Measurements from ENCODE around the gene TRIM58.
A peak's percentile ranks its signal among the peaks of the same experiment; 100 is the strongest.

Gene TRIM58, protein sequence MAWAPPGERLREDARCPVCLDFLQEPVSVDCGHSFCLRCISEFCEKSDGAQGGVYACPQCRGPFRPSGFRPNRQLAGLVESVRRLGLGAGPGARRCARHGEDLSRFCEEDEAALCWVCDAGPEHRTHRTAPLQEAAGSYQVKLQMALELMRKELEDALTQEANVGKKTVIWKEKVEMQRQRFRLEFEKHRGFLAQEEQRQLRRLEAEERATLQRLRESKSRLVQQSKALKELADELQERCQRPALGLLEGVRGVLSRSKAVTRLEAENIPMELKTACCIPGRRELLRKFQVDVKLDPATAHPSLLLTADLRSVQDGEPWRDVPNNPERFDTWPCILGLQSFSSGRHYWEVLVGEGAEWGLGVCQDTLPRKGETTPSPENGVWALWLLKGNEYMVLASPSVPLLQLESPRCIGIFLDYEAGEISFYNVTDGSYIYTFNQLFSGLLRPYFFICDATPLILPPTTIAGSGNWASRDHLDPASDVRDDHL

DNA sequence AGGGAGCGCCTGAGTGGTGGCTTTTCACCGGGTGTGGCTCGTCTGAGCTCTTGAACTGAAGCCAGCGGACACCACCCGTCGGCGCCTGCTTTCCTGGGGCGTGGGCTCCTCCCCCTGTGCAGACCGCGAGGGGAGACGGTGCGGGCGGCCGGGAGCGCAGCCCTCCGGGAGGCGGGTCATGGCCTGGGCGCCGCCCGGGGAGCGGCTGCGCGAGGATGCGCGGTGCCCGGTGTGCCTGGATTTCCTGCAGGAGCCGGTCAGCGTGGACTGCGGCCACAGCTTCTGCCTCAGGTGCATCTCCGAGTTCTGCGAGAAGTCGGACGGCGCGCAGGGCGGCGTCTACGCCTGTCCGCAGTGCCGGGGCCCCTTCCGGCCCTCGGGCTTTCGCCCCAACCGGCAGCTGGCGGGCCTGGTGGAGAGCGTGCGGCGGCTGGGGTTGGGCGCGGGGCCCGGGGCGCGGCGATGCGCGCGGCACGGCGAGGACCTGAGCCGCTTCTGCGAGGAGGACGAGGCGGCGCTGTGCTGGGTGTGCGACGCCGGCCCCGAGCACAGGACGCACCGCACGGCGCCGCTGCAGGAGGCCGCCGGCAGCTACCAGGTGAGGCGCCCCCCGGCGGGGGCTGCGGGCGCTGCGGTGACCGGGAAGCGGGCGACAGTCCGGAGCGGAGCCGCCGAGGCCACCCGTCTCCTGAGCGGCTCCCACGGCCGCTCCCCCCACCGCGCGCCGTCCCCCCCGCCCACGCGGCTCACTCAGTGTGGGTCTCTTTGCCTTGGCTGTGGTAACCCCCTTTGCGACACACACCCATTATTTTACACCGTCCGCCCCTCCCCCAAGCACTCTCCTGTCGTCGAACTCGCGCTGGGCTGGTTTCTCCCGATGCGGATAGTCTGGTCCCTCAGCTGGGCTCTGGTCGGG, at the start of gene TRIM58:
TRIM58 (plus strand) TSS at position 119 of the 916 bp plus-strand sequence; CDS start at position 179, 60 bp downstream.
- Histone ChIP-seq H3K27me3 (ENCODE audit: control insufficient read depth, insufficient read depth, low read length) (peaks cover 3% of the 10 kb centered on the region; the same call in 1 of the 2 replicates), H3K36me3 (ENCODE audit: control insufficient read depth, insufficient read depth, low read length) (no peaks in the 10 kb centered on the region), H3K4me1 (ENCODE audit: control insufficient read depth, insufficient read depth, low read length) (peaks cover 3% of the 10 kb centered on the region), H3K9me3 (ENCODE audit: control insufficient read depth, insufficient read depth, low read length) (no peaks in the 10 kb centered on the region), H3K4me3 (ENCODE audit: low read length) (peak within 1 kb of the TSS; percentile 56), H3K27ac (ENCODE audit: low read length) (no peak within 1 kb of the TSS)
- DNase-seq (ENCODE audit: low read depth, low spot score) = no peak
- no CpG with 5 or more reads among the region's 109 CpGs for WGBS (ENCODE audit: insufficient coverage, insufficient read length)

DNA sequence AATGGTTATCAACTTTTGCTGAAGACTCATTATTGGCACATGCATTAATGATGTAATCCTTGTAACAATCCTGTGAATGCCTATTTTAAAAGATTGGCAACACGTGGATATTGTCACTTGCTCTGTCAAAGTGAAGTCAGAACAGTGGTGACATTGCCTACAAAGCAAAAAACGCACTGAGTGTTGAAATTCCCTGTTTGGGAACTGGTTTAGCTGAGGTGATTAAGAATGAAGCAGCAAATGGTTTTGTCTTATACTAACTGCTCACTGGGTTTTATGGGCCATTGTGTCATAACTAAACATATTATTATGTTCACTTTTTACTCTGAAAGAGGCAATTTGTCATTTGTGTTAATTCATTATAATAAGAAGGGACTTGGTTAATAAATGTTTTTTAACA, 44.4 kb upstream of the TRIM58 start:
- WGBS (ENCODE audit: insufficient coverage, insufficient read length) = no CpG with 5 or more reads among the region's 2 CpGs
- Histone ChIP-seq H3K4me1 (ENCODE audit: control insufficient read depth, insufficient read depth, low read length) (no peaks in the 10 kb centered on the region), H3K27me3 (ENCODE audit: control insufficient read depth, insufficient read depth, low read length) (no peaks in the 10 kb centered on the region), H3K9me3 (ENCODE audit: control insufficient read depth, insufficient read depth, low read length) (no peaks in the 10 kb centered on the region), H3K27ac (ENCODE audit: low read length) (no peak overlapping the region), H3K36me3 (ENCODE audit: control insufficient read depth, insufficient read depth, low read length) (no peaks in the 10 kb centered on the region), H3K4me3 (ENCODE audit: low read length) (no peak overlapping the region)
- no peak for DNase-seq (ENCODE audit: low read depth, low spot score)

DNA sequence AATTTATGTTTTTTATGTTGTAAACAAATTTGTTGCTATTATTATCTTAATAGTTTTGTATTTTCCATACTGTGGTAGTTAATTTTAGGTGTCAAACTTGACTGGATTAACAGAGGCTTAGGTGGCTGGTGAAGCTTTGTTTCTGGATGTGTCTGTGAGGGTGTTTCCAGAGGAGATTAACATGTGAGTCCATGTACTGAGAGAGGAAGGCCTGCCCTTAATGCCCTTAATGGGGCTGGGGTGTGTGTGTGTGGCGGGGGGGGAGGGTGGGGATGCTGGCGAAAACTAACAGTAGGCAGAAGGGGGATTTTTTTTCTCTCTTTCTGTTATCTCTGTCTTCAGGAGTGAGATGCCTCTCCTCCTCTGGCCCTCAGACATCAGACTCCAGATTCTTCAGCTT, 34.9 kb upstream of the TRIM58 start:
- Histone ChIP-seq H3K36me3 (ENCODE audit: control insufficient read depth, insufficient read depth, low read length) (no peaks in the 10 kb centered on the region), H3K4me3 (ENCODE audit: low read length) (no peak overlapping the region), H3K27me3 (ENCODE audit: control insufficient read depth, insufficient read depth, low read length) (no peaks in the 10 kb centered on the region), H3K9me3 (ENCODE audit: control insufficient read depth, insufficient read depth, low read length) (no peaks in the 10 kb centered on the region), H3K4me1 (ENCODE audit: control insufficient read depth, insufficient read depth, low read length) (peaks cover 1% of the 10 kb centered on the region; the same call in 1 of the 2 replicates), H3K27ac (ENCODE audit: low read length) (no peak overlapping the region)
- DNase-seq (ENCODE audit: low read depth, low spot score) = no peak
- WGBS (ENCODE audit: insufficient coverage, insufficient read length) = no CpG with 5 or more reads among the region's 2 CpGs

DNA sequence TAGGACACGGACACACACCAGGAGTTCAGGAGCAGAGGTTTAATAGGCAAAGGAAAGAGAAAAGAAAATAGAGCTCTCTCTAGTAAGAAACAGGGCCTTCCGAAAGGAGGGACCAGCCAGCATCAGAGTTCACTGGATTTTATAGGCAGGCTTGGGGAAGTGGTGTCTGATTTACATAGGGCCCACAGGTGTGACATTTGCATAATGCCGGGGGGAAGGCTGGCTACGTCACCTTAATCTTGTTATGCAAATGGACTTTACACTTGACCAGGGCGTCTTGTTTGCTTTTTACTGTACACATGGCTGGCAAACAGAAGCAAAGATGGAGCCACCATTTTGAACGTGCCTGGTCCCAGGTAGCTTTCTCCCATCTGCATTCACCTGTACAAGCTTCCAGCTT, 33.0 kb upstream of the TRIM58 start, which contains the start of gene OR14A16:
OR14A16 (minus strand) TSS at position 97 of the 400 bp plus-strand sequence. CDS start 8,390 bp downstream, outside the sequence.
- Histone ChIP-seq H3K36me3 (ENCODE audit: control insufficient read depth, insufficient read depth, low read length) (no peaks in the 10 kb centered on the region), H3K27ac (ENCODE audit: low read length) (no peak within 1 kb of the TSS), H3K27me3 (ENCODE audit: control insufficient read depth, insufficient read depth, low read length) (no peaks in the 10 kb centered on the region), H3K4me1 (ENCODE audit: control insufficient read depth, insufficient read depth, low read length) (peaks cover 1% of the 10 kb centered on the region; the same call in 1 of the 2 replicates), H3K4me3 (ENCODE audit: low read length) (no peak within 1 kb of the TSS), H3K9me3 (ENCODE audit: control insufficient read depth, insufficient read depth, low read length) (no peaks in the 10 kb centered on the region)
- DNase-seq (ENCODE audit: low read depth, low spot score) = no peak
- WGBS (ENCODE audit: insufficient coverage, insufficient read length) = no CpG with 5 or more reads among the region's 6 CpGs

DNA sequence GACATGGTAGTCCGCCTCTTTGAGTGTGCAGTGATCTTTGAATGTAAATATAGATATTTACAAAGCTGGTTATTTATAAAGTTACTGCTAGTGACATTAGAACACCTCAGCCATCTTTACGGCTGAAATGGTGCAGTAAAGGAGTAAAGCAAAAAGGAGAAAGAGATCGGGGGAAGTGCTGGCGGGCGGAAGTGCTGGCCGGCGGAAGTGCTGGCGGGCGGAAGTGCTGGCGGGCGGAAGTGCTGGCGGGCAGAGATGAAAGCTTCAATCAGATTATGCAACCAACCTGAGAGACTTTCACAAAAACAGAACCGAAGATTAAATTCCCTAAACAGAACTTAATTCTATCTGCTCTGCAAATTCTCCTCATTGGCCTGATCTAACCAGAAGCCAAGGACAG, 31.6 kb upstream of the TRIM58 start:
- Histone ChIP-seq H3K36me3 (ENCODE audit: control insufficient read depth, insufficient read depth, low read length) (no peaks in the 10 kb centered on the region), H3K4me3 (ENCODE audit: low read length) (no peak overlapping the region), H3K4me1 (ENCODE audit: control insufficient read depth, insufficient read depth, low read length) (peaks cover 1% of the 10 kb centered on the region; the same call in 1 of the 2 replicates), H3K27ac (ENCODE audit: low read length) (no peak overlapping the region), H3K9me3 (ENCODE audit: control insufficient read depth, insufficient read depth, low read length) (no peaks in the 10 kb centered on the region), H3K27me3 (ENCODE audit: control insufficient read depth, insufficient read depth, low read length) (no peaks in the 10 kb centered on the region)
- no CpG with 5 or more reads among the region's 13 CpGs for WGBS (ENCODE audit: insufficient coverage, insufficient read length)
- DNase-seq (ENCODE audit: low read depth, low spot score) = no peak

DNA sequence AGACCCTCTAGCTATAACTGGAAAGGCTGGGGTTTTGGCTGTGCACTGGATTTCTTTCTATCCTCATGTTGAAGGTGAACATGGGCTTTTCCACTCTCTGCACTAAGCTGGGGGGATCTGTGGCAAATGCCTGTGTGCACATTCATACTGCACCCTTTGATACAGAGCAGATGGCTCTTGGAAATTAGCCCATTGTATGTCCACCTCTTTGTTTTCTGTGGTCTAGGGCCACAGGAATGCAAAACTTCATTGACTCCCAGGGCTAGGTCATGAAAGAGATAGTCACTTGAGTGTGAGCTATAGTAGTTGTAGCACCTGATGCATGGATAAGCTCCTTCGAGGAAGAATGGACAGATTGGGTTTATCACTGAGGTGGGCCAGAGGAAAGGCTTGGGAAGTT, 27.3 kb upstream of the TRIM58 start:
- no CpG with 5 or more reads among the region's 1 CpG for WGBS (ENCODE audit: insufficient coverage, insufficient read length)
- Histone ChIP-seq H3K36me3 (ENCODE audit: control insufficient read depth, insufficient read depth, low read length) (no peaks in the 10 kb centered on the region), H3K4me1 (ENCODE audit: control insufficient read depth, insufficient read depth, low read length) (no peaks in the 10 kb centered on the region), H3K27ac (ENCODE audit: low read length) (no peak overlapping the region), H3K9me3 (ENCODE audit: control insufficient read depth, insufficient read depth, low read length) (no peaks in the 10 kb centered on the region), H3K27me3 (ENCODE audit: control insufficient read depth, insufficient read depth, low read length) (no peaks in the 10 kb centered on the region), H3K4me3 (ENCODE audit: low read length) (no peak overlapping the region)
- no peak for DNase-seq (ENCODE audit: low read depth, low spot score)

DNA sequence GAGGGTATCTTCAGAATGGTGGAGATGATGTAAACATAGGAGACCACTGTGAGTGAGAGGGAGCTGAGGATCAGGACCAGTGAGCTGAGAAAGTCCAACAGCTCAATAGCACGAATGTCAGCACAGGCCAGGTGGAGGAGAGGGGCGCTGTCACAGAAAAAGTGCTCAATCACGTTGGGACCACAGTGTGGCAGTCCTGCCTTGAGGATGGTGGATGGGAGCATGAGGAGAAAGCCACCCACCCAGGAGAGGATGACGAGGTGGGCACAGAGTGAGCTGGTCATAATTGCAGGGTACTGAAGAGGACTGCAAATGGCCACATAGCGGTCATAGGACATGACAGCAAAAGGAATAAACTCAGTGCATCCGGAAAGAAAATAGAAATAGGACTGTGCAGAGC, 23.4 kb upstream of the TRIM58 start:
- Histone ChIP-seq H3K4me3 (ENCODE audit: low read length) (no peak overlapping the region), H3K36me3 (ENCODE audit: control insufficient read depth, insufficient read depth, low read length) (no peaks in the 10 kb centered on the region), H3K27ac (ENCODE audit: low read length) (no peak overlapping the region), H3K4me1 (ENCODE audit: control insufficient read depth, insufficient read depth, low read length) (no peaks in the 10 kb centered on the region), H3K27me3 (ENCODE audit: control insufficient read depth, insufficient read depth, low read length) (no peaks in the 10 kb centered on the region), H3K9me3 (ENCODE audit: control insufficient read depth, insufficient read depth, low read length) (no peaks in the 10 kb centered on the region)
- whole genome bisulfite sequencing (ENCODE audit: insufficient coverage, insufficient read length) = no CpG with 5 or more reads among the region's 6 CpGs
- no peak for DNase-seq (ENCODE audit: low read depth, low spot score)

DNA sequence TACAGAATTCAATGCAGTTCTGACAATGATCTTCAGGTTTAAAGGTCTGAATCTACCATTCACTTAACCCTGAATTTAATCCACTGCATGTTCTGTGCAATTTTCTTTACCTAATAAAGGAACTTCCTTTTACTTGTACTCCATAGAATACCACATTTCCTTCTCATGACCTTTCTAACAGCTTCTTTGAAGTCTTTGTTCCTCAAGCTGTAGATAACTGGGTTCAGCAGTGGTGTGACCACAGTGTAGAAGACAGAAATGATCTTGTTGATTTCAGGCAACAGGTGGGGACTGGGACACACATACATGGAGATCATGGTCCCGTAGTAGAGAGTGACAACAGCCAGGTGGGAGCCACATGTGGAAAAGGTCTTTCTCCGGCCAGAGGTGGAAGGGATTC, 16.2 kb upstream of the TRIM58 start:
- H3K27ac ChIP-seq (ENCODE audit: low read length) = no peak overlapping the region
- H3K4me3 ChIP-seq (ENCODE audit: low read length) = no peak overlapping the region
- H3K36me3 ChIP-seq (ENCODE audit: control insufficient read depth, insufficient read depth, low read length) = no peaks in the 10 kb centered on the region
- no CpG with 5 or more reads among the region's 2 CpGs for WGBS (ENCODE audit: insufficient coverage, insufficient read length)
- no peaks in the 10 kb centered on the region for H3K27me3 ChIP-seq (ENCODE audit: control insufficient read depth, insufficient read depth, low read length)
- H3K4me1 ChIP-seq (ENCODE audit: control insufficient read depth, insufficient read depth, low read length) = no peaks in the 10 kb centered on the region
- no peaks in the 10 kb centered on the region for H3K9me3 ChIP-seq (ENCODE audit: control insufficient read depth, insufficient read depth, low read length)
- no peak for DNase-seq (ENCODE audit: low read depth, low spot score)

DNA sequence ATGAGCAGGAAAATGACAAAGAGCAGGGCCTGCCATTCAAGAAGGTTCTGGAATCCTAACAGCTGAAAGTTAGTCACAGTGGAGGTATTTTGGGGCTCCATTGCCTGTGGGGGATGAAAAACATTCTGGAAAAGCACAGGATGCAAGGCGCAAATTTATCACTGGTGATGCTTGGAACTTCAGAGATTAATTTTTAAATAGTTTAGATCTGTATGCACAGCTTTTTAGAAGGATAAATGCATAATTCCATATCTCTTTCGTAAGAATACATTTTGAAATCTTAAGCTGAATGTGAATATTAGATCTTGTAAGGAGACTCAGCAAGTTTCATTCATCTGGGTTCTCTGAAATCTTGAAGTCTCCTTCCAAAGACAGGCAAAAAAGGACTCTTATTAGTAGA, 15.2 kb upstream of the TRIM58 start, which contains the start of gene OR11L1:
OR11L1 (minus strand) TSS at position 101 of the 400 bp plus-strand sequence; CDS start at position 101, 0 bp downstream.
- WGBS (ENCODE audit: insufficient coverage, insufficient read length) = no CpG with 5 or more reads among the region's 2 CpGs
- DNase-seq (ENCODE audit: low read depth, low spot score) = no peak
- no peaks in the 10 kb centered on the region for H3K4me1 ChIP-seq (ENCODE audit: control insufficient read depth, insufficient read depth, low read length)
- H3K27me3 ChIP-seq (ENCODE audit: control insufficient read depth, insufficient read depth, low read length) = no peaks in the 10 kb centered on the region
- H3K27ac ChIP-seq (ENCODE audit: low read length) = no peak within 1 kb of the TSS
- no peak within 1 kb of the TSS for H3K4me3 ChIP-seq (ENCODE audit: low read length)
- no peaks in the 10 kb centered on the region for H3K9me3 ChIP-seq (ENCODE audit: control insufficient read depth, insufficient read depth, low read length)
- no peaks in the 10 kb centered on the region for H3K36me3 ChIP-seq (ENCODE audit: control insufficient read depth, insufficient read depth, low read length)

DNA sequence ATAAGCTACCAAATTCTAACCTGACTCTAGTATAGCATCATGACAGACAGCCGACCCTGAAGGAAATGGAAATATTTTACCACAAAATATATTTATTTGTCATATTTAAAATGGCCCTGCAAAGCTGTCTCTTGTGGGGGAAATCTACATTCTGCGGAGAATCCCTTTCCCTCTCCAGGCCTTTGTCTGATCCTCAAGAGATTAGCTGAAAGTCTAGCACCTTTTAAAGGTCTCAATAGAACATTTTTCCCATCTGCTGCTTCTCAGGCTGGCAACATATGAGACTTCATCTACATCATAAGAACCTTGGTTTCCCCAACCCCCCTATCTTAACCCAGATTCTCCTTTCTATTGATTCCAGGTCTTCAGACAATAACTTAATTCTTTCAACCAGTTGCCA, 13.6 kb upstream of the TRIM58 start:
- H3K27me3 ChIP-seq (ENCODE audit: control insufficient read depth, insufficient read depth, low read length) = no peaks in the 10 kb centered on the region

More for the DNA sequence above, 13.6 kb upstream of the TRIM58 start:
- no CpG with 5 or more reads among the region's 2 CpGs for WGBS (ENCODE audit: insufficient coverage, insufficient read length)
- Histone ChIP-seq H3K9me3 (ENCODE audit: control insufficient read depth, insufficient read depth, low read length) (no peaks in the 10 kb centered on the region), H3K36me3 (ENCODE audit: control insufficient read depth, insufficient read depth, low read length) (no peaks in the 10 kb centered on the region), H3K4me1 (ENCODE audit: control insufficient read depth, insufficient read depth, low read length) (no peaks in the 10 kb centered on the region), H3K4me3 (ENCODE audit: low read length) (no peak overlapping the region), H3K27ac (ENCODE audit: low read length) (no peak overlapping the region)
- no peak for DNase-seq (ENCODE audit: low read depth, low spot score)

Data from iPS DF 6.9 (cell line).